ENCODE results near the gene ITGB2. TPM values are rescaled to one million over a fixed set of nuclear protein-coding genes. Genes with fewer than 3 reads are reported as not detected.

ITGB2 gene
- total RNA-seq, 1 donor from 2014 or later, result 0.15 TPM

DNA sequence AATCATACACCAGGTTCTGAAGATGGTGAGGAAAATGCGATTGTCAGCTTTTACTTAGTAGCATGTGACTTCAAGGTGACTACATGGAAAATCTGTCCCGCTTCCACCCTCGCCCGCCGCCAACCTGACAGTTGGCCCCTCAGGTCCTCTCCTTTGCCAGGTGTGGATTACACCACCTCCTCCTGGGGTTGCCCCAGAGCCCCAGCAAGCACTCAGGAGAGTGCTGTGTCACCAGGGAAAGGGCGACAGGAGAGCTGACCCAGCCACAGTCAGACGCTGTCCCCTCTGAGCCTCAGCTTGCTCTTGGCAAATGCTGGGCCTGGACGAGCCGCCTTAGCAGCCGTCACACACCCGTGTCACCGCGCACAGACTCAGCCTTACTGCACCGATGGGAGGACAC is 65.1 kb downstream of the ITGB2 start:
- DNase-seq (ENCODE audit: low spot score), result no peak
- no peak overlapping the region for H3K27ac Mint-ChIP-seq (ENCODE audit: unreplicated experiment)
- no peak overlapping the region for H3K4me3 Mint-ChIP-seq (ENCODE audit: unreplicated experiment)
- H3K27me3 Mint-ChIP-seq (ENCODE audit: low read depth), result no peaks in the 10 kb centered on the region
- H3K4me1 Mint-ChIP-seq (ENCODE audit: low read depth), result peaks cover 2% of the 10 kb centered on the region
- H3K36me3 Mint-ChIP-seq (ENCODE audit: low read depth), result peaks cover 37% of the 10 kb centered on the region
- H3K9me3 Mint-ChIP-seq (ENCODE audit: low read depth), result no peaks in the 10 kb centered on the region
- TF ChIP-seq, protein P1, sequence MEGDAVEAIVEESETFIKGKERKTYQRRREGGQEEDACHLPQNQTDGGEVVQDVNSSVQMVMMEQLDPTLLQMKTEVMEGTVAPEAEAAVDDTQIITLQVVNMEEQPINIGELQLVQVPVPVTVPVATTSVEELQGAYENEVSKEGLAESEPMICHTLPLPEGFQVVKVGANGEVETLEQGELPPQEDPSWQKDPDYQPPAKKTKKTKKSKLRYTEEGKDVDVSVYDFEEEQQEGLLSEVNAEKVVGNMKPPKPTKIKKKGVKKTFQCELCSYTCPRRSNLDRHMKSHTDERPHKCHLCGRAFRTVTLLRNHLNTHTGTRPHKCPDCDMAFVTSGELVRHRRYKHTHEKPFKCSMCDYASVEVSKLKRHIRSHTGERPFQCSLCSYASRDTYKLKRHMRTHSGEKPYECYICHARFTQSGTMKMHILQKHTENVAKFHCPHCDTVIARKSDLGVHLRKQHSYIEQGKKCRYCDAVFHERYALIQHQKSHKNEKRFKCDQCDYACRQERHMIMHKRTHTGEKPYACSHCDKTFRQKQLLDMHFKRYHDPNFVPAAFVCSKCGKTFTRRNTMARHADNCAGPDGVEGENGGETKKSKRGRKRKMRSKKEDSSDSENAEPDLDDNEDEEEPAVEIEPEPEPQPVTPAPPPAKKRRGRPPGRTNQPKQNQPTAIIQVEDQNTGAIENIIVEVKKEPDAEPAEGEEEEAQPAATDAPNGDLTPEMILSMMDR (IDR thresholded peaks at IDR 0.05), result no peak

DNA sequence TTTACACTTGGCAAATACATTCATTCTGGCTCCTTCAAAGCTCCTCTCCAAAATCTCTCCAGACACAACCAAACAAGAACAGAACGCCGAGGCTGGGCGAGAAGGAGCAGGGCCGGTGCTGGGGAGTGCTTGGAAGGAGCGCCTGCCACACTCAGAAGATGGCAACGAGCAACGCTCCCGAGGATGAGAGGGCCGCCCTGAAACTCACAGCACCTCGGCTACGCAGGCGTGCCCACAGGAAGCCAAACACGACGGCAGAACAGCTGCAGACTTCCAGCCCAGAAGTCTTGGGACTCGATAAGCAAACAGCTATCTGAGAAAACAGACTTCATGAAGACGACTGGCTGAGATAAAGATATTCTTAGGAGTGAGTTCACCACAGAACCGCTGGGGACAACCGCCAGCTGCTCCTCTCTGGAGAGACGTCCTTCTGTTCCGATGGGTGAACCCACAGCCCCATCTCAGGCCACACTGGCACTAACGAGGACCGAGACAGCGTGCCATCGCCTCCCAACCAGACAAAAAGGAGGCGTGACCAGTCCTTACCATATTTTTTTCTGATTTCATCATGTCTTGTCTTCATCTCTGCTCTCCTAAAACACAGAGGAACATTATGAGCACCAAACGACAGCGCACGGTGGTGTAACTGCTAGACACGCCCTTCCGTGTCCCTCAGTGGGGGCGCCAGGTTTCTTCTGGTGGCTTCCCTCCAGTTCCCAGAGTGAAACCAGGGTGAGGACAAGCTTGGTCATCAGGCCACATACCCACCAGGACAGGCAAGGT is 65.8 kb downstream of the ITGB2 start:
- H3K4me1 Mint-ChIP-seq (ENCODE audit: low read depth), result peaks cover 2% of the 10 kb centered on the region
- H3K27me3 Mint-ChIP-seq (ENCODE audit: low read depth), result no peaks in the 10 kb centered on the region
- H3K36me3 Mint-ChIP-seq (ENCODE audit: low read depth), result peaks cover 39% of the 10 kb centered on the region
- no peak for DNase-seq (ENCODE audit: low spot score)
- no peak overlapping the region for H3K4me3 Mint-ChIP-seq (ENCODE audit: unreplicated experiment)
- TF ChIP-seq, protein P1 (IDR thresholded peaks at IDR 0.05), result no peak
- H3K27ac Mint-ChIP-seq (ENCODE audit: unreplicated experiment), result no peak overlapping the region
- no peaks in the 10 kb centered on the region for H3K9me3 Mint-ChIP-seq (ENCODE audit: low read depth)

DNA sequence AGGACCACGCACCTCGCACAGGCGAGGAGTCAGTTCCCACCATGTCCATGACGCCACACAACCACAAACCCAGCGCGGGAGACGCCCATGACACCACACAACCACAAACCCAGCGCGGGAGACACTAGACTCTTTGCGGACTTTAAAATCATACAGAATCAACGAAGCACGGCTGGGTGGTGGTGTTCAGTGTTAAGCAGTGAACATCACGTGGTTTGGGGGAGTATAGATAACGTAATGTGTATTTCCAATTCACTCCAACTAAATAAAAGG is 66.4 kb downstream of the ITGB2 start:
- no peaks in the 10 kb centered on the region for H3K27me3 Mint-ChIP-seq (ENCODE audit: low read depth)
- peaks cover 2% of the 10 kb centered on the region for H3K4me1 Mint-ChIP-seq (ENCODE audit: low read depth)
- no peak overlapping the region for H3K4me3 Mint-ChIP-seq (ENCODE audit: unreplicated experiment)
- no peak for DNase-seq (ENCODE audit: low spot score)
- TF ChIP-seq, protein P1 (IDR thresholded peaks at IDR 0.05), result no peak
- no peaks in the 10 kb centered on the region for H3K9me3 Mint-ChIP-seq (ENCODE audit: low read depth)
- no peak overlapping the region for H3K27ac Mint-ChIP-seq (ENCODE audit: unreplicated experiment)
- H3K36me3 Mint-ChIP-seq (ENCODE audit: low read depth), result peaks cover 37% of the 10 kb centered on the region

DNA sequence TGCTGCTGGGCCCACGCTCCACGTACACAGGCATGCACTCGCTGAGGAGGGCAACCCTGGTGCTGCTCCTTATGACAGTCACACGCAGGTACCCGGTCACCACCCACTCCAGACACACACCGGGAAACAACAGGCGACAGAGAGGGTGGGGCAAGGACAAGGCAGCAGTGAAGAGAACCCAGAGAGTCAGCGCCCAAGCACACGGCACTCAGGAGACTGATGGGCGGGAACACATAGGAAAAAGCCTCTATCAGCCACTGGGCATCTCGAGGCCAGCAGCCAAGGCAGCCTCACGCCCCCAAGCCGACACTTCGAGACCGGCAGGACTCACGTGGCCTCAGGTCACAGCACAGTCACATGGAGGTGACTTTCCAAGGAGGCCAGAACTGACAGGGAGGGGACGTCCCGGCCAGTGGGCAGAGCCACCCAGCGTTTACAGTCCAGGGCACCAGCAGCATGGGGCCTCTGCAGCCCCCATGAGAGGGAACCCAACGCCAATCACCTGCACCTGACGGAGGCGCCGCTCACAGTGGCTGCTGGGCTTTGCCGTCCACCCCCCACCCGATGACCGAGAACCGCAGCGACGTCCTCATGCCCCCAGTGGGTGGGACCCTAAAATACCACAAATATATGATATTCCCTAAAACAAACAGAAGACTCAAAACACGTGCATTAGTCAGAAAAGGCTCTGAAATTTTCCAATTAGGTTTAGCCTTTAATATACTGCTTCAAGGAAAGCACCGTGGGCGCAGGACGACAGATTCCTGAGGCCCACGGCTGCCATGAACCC is 66.9 kb downstream of the ITGB2 start:
- Mint-ChIP-seq H3K4me3 (ENCODE audit: unreplicated experiment) (no peak overlapping the region), H3K36me3 (ENCODE audit: low read depth) (peaks cover 33% of the 10 kb centered on the region), H3K27ac (ENCODE audit: unreplicated experiment) (no peak overlapping the region), H3K27me3 (ENCODE audit: low read depth) (no peaks in the 10 kb centered on the region), H3K4me1 (ENCODE audit: low read depth) (peaks cover 2% of the 10 kb centered on the region), H3K9me3 (ENCODE audit: low read depth) (no peaks in the 10 kb centered on the region)
- TF ChIP-seq, protein P1 (IDR thresholded peaks at IDR 0.05), result no peak
- DNase-seq (ENCODE audit: low spot score), result no peak

DNA sequence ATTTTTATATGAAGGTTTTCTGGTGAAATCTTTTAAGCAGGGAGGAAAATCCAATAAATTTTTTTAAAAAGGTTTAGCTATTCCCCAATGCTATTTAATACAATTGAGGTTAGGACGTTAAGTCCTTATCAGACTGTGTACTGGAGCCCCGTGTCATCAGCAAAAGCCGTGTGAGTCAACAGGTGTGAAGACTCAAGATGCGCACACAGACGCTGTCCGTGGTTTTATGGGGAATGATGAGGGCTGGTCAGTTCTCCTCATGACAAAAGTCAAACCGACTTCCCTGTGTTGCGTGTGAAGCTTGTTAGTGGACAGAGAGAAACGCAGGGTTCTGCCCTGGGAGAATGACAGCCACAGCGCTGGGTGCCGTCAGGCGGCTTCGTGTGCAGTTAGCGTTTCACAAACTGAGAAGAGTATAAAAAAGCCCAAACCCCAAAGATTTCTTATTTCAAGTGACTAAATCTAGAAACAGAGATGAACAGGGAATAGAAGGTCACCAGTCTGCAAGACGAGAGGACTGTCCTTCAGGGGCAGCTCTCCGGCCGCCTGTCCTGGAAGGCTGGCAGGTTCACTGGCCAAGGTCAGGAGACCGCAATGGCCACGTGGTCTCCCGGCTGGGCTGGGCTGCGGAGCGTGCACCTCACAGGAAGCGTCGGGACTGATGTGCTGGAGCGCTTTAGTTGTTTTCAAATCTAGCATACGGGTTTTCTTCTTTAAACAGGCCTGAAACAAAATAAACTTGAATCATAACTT is 69.6 kb downstream of the ITGB2 start:
- no peak overlapping the region for H3K27ac Mint-ChIP-seq (ENCODE audit: unreplicated experiment)
- peaks cover 11% of the 10 kb centered on the region for H3K4me1 Mint-ChIP-seq (ENCODE audit: low read depth)
- H3K9me3 Mint-ChIP-seq (ENCODE audit: low read depth), result no peaks in the 10 kb centered on the region
- H3K27me3 Mint-ChIP-seq (ENCODE audit: low read depth), result no peaks in the 10 kb centered on the region
- DNase-seq (ENCODE audit: low spot score), result peak; percentile 53
- TF ChIP-seq, protein P1 (IDR thresholded peaks at IDR 0.05), result no peak
- peaks cover 34% of the 10 kb centered on the region for H3K36me3 Mint-ChIP-seq (ENCODE audit: low read depth)
- H3K4me3 Mint-ChIP-seq (ENCODE audit: unreplicated experiment), result no peak overlapping the region

Data from chondrocyte (in vitro differentiated cells).